GM19438 (cell line): ENCODE measurements around the gene SLC24A4.

ENCODE experiments used
- ATAC-seq: cut with Tn5 transposase; IDR thresholded peaks from one replicate; pipeline ENCODE4 v1.9.1; 2021; ENCODE audit warnings: low read depth; ENCODE audit not compliant: unreplicated experiment

SLC24A4 gene

GRCh38 chr14:92431199-92431725 lies 108.3 kb downstream of the SLC24A4 start:
- ATAC-seq: no peak

DNA sequence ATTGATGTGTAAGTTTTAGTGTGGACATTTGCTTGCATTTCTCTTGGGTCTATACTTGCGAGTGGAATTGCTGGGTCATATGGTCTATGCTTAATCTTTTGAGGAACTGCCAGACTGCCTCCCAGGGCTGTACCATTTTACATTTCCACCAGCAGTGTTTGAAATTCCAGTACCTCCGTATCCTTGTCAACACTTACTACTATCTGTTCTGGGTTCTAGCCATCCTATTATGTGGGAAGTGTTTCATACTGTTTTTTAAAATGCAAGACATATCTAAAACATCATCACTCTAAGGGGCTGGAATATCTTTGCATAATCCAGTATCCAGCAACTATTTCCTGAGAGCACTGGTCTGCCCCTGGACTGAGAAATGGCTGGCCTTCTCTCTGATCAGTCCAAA lies 110.4 kb downstream of the SLC24A4 start:
- ATAC-seq: no peak

DNA sequence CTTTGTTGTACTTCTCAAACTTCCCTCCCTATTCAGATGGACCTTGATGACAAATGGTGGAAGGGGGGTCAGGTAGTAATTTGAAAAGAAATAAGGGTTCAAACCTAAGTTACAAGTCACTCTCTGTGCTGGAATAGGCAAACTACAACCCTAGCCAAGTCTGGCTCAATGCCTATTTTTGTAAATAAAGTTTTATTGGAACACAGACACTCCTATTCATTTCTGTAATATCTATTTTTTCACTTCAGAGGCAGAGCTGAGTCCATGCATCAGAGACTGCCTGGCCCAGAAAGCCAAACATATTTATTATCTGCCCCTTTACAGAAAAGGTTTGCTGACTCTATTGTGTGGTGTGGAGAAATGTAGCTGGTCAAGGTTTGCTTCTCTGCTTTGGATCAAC lies 112.2 kb downstream of the SLC24A4 start:
- ATAC-seq: no peak

DNA sequence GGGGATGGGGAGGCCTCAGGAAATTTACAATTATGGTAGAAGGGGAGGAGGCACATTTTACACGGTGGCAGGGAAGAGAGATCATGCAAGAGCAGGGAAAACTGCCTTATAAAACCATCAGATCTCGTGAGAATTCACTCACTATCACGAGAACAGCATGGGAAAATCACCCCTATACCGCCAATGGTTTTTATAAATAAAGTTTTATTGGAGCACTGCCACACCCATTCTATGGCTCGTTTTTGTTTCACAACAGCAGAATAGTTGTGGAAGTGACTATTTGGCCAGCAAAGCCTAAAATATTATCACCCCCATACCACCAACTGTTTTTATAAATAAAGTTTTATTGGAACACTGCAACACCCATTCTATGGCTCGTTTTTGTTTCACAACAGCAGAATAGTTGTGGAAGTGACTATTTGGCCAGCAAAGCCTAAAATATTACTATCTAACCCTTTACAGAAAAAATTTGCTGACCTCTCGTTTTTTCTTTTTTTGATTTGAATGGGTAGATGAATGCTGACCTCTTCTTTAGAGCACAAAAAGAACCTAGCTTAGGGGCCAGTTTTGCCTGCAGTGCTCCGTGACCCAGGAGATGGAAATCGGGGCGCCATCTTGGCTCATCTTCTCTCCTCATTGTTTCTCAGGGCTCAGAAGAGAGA lies 113.3 kb downstream of the SLC24A4 start:
- ATAC-seq: no peak

- no peak for ATAC-seq
Measured at GRCh38 chr14:92437309-92437708, 114.3 kb downstream of the SLC24A4 start.

DNA sequence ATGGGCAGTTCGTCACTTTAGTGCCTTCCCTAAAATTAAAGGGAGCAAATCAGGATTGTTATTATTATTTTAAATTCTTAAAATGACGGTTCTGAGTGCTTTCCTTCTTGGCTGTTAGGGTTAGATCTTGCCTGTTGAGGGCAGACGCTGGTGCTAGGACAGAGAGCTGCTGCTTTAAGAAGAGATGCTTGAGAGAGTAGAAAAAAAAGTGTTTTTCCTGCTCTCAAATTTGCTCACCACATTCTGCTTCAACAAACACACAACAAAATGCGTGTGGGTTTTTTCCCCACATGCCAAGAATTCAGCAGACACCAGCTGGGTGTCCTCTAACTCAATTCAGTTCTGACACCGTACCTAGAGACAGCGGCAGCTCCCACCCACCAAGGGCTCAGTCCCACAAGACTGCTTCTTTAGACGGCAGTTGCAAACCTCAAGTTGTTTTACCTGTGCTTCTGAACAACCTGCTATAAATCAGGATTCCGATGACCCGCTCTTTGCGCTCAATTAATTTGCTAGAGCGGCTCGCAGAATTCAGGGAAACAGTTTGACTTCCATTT lies 114.8 kb downstream of the SLC24A4 start:
- ATAC-seq: no peak

DNA sequence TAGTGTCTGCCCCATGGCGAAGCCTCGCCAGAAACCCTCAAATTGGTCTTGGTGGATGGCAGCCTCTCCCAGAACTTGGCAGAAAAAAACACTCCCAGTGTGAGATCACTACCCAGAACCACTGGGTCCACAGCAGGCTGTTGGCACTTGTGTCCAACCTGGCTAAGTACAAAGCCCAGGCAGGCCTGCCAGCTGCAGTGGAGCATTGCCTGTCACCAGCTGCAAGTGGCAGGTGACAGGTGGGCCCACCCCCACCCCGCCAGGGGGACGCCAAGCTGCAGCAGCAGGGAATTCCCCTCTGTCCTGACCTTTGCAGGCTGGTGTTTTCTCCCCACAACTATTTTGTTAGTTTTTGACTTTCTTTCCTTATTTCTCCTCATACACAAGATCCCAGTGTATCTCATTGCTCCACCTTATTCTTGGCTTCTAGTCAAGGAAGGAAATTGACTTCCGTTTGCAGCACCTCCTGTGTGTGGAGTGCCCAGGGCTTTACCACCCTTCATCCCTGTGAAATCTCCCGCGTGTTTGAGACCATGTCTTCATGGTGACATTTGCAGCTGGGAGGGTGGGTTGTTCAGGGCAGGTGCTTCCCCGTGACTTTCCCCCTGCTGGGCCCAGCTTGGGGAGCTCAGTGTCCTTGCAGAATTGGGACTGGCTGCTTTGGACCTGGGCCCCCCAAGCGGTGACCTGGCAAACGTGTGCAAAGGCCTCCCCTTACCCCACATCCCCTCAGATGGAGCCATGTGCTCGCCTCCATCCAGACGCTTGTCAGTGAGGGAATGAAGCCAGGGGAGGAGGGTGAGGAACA lies 116.8 kb downstream of the SLC24A4 start:
- no peak for ATAC-seq

DNA sequence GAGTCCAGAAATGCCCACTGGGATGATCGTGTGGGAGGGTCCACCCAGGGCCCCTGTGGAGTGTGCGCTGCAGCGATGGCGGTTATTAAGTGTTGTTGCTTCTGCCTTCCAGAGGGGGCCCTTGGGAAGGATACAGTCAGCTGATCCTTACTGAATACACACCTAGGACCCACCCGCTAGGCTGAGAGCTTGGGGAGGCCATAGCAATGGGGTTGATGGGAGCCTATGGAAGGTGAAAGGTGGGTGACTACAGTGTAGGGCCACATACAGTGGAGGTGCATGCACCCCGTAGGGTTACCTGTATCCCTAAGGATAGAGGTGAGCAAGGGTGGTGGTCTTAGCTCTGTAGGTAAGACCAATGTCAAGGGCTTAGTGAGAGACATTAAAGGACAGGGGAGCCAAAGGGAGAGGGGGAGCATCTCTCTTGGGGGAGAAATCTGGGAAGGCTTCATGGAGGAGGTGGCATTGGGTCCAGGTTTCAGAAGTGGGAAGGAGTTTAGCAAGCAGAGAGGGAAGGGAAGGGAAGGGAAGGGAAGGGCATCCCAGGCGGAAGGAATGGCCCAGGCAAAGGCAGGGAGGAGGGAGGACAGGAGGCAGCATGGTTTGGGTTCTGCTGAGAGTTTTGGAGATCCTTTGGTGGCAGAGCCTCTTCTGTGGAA lies 117.5 kb downstream of the SLC24A4 start:
- no peak for ATAC-seq

- no peak for ATAC-seq
Measured at GRCh38 chr14:92441751-92442504, 119.0 kb downstream of the SLC24A4 start.

GRCh38 chr14:92443167-92443566 lies 120.2 kb downstream of the SLC24A4 start:
- ATAC-seq: no peak

DNA sequence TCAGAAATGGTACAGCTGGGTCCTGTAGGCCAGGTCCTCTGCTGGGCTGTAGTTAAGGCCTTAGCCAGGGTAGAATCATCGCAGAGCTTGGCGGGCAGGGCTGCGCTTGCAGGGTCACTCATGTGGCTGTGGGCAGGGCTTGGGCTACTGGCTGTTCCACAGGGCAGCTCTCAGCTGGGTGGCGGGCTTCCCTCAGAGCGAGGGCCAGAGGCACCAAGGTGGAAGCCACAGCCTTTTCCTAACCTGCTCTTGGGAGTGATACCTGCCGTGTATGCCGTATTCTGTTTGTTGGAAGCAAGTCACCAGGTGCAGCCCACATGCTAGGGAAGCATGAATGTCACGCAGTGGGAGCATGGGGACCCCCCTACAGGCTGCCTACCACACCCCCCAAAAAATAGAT lies 120.8 kb downstream of the SLC24A4 start:
- ATAC-seq: no peak

GRCh38 chr14:92446771-92447170 lies 123.8 kb downstream of the SLC24A4 start:
- no peak for ATAC-seq

GRCh38 chr14:92447416-92448197 lies 124.6 kb downstream of the SLC24A4 start:
- no peak for ATAC-seq

DNA sequence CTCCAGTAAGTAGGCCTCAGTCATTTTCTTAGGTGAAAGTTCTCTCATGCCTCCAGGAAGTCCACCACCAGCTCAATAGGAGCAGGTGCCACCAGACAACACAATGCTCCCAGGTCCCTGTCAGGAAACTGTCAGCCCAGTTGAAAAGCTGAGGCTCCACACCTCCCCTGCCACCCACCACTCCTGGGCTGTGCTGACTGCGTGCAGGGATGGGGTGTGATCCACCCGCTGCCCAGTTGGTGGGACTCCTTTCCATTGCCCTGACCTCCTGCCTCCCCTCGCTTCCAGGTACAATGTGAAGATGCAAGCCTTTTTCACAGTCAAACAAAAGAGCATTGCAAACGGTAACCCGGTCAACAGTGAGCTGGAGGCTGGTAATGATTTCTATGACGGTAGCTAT lies 125.8 kb downstream of the SLC24A4 start:
- ATAC-seq: no peak

DNA sequence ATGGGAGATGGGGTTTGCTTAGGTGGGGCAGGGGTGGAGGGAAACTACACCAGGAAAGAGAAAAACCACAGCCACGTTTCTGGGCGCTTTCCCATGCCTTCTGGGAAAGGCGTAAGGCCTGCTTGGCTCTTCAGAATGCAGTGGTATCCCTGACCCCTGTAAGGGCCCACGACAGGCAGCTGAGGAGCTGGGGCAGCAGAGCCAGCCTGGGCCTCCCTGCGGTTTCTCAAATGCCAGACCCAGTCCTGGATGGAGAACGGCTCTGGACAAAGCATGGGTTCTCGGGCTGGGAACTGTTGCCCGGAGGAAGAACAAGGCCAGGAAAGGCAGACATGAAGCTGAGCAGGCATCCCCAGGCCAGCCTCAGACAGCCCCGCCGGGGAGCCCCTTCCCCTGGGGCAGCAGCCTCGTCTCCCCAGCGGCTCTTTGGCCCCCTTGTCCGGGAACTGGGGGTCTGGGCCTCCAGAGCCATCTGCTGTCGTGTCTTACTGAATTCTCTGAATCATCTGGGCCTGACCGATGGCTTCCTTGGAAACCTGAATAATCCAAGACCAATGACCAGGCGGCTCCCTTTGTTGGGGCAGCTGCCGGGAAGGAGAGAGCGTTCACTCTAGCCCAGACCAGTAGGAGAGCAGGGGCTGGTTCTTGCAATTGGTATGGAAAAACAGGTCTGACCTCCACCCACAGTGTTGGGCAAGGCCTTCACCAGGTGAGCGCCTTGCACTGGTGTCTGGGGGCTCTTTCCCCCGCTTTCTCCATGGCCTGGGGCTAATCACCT lies 126.6 kb downstream of the SLC24A4 start:
- no peak for ATAC-seq

DNA sequence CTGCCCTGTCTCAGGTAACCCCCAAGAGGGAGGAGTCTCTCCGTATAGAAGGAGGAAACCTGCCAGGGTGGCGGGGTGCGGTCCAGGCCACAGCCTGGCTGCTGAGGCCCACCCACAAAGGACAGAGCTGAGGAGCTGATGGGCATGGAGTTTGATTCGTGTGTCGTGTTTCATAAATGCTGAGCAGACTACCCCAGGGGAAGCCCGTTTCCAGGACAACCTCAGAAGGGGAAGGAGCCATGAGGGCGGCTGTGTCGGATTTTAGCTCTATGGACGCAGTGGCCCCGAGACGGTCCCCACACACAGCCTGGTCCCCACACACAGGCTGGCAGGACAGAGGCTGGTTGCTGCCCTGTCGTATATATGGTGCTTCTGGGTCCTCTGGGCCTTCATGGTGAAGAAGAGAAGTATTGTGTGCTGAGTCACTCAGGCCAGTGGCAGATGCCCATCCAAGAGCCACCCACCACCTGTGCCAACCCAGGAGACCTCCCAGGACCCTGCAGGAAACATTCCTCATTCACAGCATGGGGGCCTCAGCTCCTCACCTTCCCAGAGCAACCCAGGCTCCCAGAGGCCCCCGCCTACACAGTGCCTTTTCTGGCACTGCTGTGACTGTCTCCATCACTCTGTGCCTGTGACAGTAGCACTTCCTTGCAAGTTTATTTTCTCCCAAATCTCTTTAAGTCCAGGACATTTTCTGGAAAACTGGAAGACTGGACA lies 127.5 kb downstream of the SLC24A4 start:
- no peak for ATAC-seq

DNA sequence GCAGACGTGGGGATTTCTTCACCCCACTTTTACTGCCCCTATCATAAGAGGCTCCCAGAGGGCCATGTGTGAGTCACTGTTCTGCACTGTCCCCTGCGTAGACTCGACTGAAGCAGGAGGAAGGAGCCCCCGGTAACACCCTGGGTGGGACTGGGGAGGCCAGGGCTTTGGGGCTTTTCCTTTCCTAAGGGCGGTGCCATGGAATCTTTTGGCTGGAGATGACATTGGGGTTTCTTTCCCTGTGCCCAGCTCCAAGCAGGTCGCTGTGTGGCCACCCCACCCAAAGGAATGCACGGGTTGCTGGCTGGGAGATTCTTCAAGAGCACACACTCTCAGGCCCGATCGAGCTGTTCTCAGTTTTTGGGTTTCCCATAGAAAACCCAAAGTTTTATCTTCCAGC lies 128.3 kb downstream of the SLC24A4 start:
- ATAC-seq: no peak

GRCh38 chr14:92451755-92452154 lies 128.8 kb downstream of the SLC24A4 start:
- no peak for ATAC-seq
